Measurements from ENCODE around the gene CDK5RAP3. TPM values are rescaled to one million over a fixed set of nuclear protein-coding genes. Genes with fewer than 3 reads are reported as not detected.
A peak's percentile ranks its signal among the peaks of the same experiment; 100 is the strongest.

CDK5RAP3 gene
- polyA plus RNA-seq, 2 donors = 103 to 217 TPM

- Histone ChIP-seq H3K4me3 (ENCODE audit: low read depth in 1 of 2, low read length in 2 of 2) (no peak overlapping the region), H3K4me1 (ENCODE audit: control insufficient read depth in 2 of 2, insufficient read depth in 2 of 2, low read length in 1 of 2) (peaks cover 4 to 14% of the 10 kb centered on the region in 2 donors), H3K27me3 (ENCODE audit: control insufficient read depth in 1 of 2, insufficient read depth in 2 of 2, low read length in 2 of 2) (no peaks in the 10 kb centered on the region), H3K9me3 (ENCODE audit: control insufficient read depth in 2 of 2, insufficient read depth in 1 of 2, low read depth in 1 of 2, low read length in 1 of 2) (no peaks in the 10 kb centered on the region), H3K27ac (ENCODE audit: low read depth in 2 of 2, low read length in 1 of 2) (peak overlapping the region; percentile 52 to 81), H3K36me3 (ENCODE audit: control insufficient read depth in 2 of 2, insufficient read depth in 2 of 2, low read length in 1 of 2) (peaks cover 0 to 3% of the 10 kb centered on the region in 2 donors)
- WGBS, 2 donors = 23 to 24% methylated on average over 5 of the region's 5 CpGs
Observed at GRCh38 chr17:47948706-47949196, 22.2 kb upstream of the CDK5RAP3 start.

GRCh38 chr17:47949197-47949759 lies 21.6 kb upstream of the CDK5RAP3 start:
- whole genome bisulfite sequencing, 2 donors = 4% methylated on average over 22 of the region's 22 CpGs
- H3K27me3 ChIP-seq (ENCODE audit: control insufficient read depth in 1 of 2, insufficient read depth in 2 of 2, low read length in 2 of 2) = no peaks in the 10 kb centered on the region
- no peaks in the 10 kb centered on the region for H3K9me3 ChIP-seq (ENCODE audit: control insufficient read depth in 2 of 2, insufficient read depth in 1 of 2, low read depth in 1 of 2, low read length in 1 of 2)
- peak overlapping the region; percentile 57 to 81 for H3K27ac ChIP-seq (ENCODE audit: low read depth in 2 of 2, low read length in 1 of 2)
- H3K4me3 ChIP-seq (ENCODE audit: low read depth in 1 of 2, low read length in 2 of 2) = no peak overlapping the region
- H3K4me1 ChIP-seq (ENCODE audit: control insufficient read depth in 2 of 2, insufficient read depth in 2 of 2, low read length in 1 of 2) = peaks cover 4 to 18% of the 10 kb centered on the region in 2 donors
- peaks cover 0 to 3% of the 10 kb centered on the region in 2 donors for H3K36me3 ChIP-seq (ENCODE audit: control insufficient read depth in 2 of 2, insufficient read depth in 2 of 2, low read length in 1 of 2)

GRCh38 chr17:47949946-47950345 lies 21.0 kb upstream of the CDK5RAP3 start:
- no peaks in the 10 kb centered on the region for H3K27me3 ChIP-seq (ENCODE audit: control insufficient read depth in 1 of 2, insufficient read depth in 2 of 2, low read length in 2 of 2)
- H3K4me1 ChIP-seq (ENCODE audit: control insufficient read depth in 2 of 2, insufficient read depth in 2 of 2, low read length in 1 of 2) = peaks cover 4 to 21% of the 10 kb centered on the region in 2 donors
- H3K36me3 ChIP-seq (ENCODE audit: control insufficient read depth in 2 of 2, insufficient read depth in 2 of 2, low read length in 1 of 2) = peaks cover 0 to 3% of the 10 kb centered on the region in 2 donors
- WGBS, 2 donors = 42 to 60% methylated on average over 3 of the region's 3 CpGs
- H3K27ac ChIP-seq (ENCODE audit: low read depth in 2 of 2, low read length in 1 of 2) = peak overlapping the region; percentile 57 to 81
- no peaks in the 10 kb centered on the region for H3K9me3 ChIP-seq (ENCODE audit: control insufficient read depth in 2 of 2, insufficient read depth in 1 of 2, low read depth in 1 of 2, low read length in 1 of 2)
- H3K4me3 ChIP-seq (ENCODE audit: low read depth in 1 of 2, low read length in 2 of 2) = no peak overlapping the region

GRCh38 chr17:47950448-47950847 lies 20.5 kb upstream of the CDK5RAP3 start:
- H3K27me3 ChIP-seq (ENCODE audit: control insufficient read depth in 1 of 2, insufficient read depth in 2 of 2, low read length in 2 of 2) = no peaks in the 10 kb centered on the region
- 80 to 87% methylated on average over 4 of the region's 4 CpGs for WGBS, 2 donors
- H3K27ac ChIP-seq (ENCODE audit: low read depth in 2 of 2, low read length in 1 of 2) = no peak overlapping the region
- H3K36me3 ChIP-seq (ENCODE audit: control insufficient read depth in 2 of 2, insufficient read depth in 2 of 2, low read length in 1 of 2) = peaks cover 0 to 2% of the 10 kb centered on the region in 2 donors
- no peak overlapping the region for H3K4me3 ChIP-seq (ENCODE audit: low read depth in 1 of 2, low read length in 2 of 2)
- H3K9me3 ChIP-seq (ENCODE audit: control insufficient read depth in 2 of 2, insufficient read depth in 1 of 2, low read depth in 1 of 2, low read length in 1 of 2) = no peaks in the 10 kb centered on the region
- peaks cover 4 to 21% of the 10 kb centered on the region in 2 donors for H3K4me1 ChIP-seq (ENCODE audit: control insufficient read depth in 2 of 2, insufficient read depth in 2 of 2, low read length in 1 of 2)

- Histone ChIP-seq H3K27me3 (ENCODE audit: control insufficient read depth in 1 of 2, insufficient read depth in 2 of 2, low read length in 2 of 2) (no peaks in the 10 kb centered on the region), H3K9me3 (ENCODE audit: control insufficient read depth in 2 of 2, insufficient read depth in 1 of 2, low read depth in 1 of 2, low read length in 1 of 2) (no peaks in the 10 kb centered on the region), H3K4me1 (ENCODE audit: control insufficient read depth in 2 of 2, insufficient read depth in 2 of 2, low read length in 1 of 2) (peaks cover 4 to 23% of the 10 kb centered on the region in 2 donors), H3K36me3 (ENCODE audit: control insufficient read depth in 2 of 2, insufficient read depth in 2 of 2, low read length in 1 of 2) (no peaks in the 10 kb centered on the region), H3K4me3 (ENCODE audit: low read depth in 1 of 2, low read length in 2 of 2) (no peak overlapping the region), H3K27ac (ENCODE audit: low read depth in 2 of 2, low read length in 1 of 2) (no peak overlapping the region)
- WGBS, 2 donors = 59 to 71% methylated on average over 12 of the region's 12 CpGs
Observed at GRCh38 chr17:47952171-47953021, 18.5 kb upstream of the CDK5RAP3 start.

- peaks cover under 1 to 22% of the 10 kb centered on the region in 2 donors for H3K4me1 ChIP-seq (ENCODE audit: control insufficient read depth in 2 of 2, insufficient read depth in 2 of 2, low read length in 1 of 2)
- no peak overlapping the region for H3K27ac ChIP-seq (ENCODE audit: low read depth in 2 of 2, low read length in 1 of 2)
- H3K36me3 ChIP-seq (ENCODE audit: control insufficient read depth in 2 of 2, insufficient read depth in 2 of 2, low read length in 1 of 2) = no peaks in the 10 kb centered on the region
- no peaks in the 10 kb centered on the region for H3K27me3 ChIP-seq (ENCODE audit: control insufficient read depth in 1 of 2, insufficient read depth in 2 of 2, low read length in 2 of 2)
- no peaks in the 10 kb centered on the region for H3K9me3 ChIP-seq (ENCODE audit: control insufficient read depth in 2 of 2, insufficient read depth in 1 of 2, low read depth in 1 of 2, low read length in 1 of 2)
- H3K4me3 ChIP-seq (ENCODE audit: low read depth in 1 of 2, low read length in 2 of 2) = no peak overlapping the region
Observed at GRCh38 chr17:47953909-47954308, 17.0 kb upstream of the CDK5RAP3 start.

GRCh38 chr17:47955497-47956461 lies 15.1 kb upstream of the CDK5RAP3 start:
- Histone ChIP-seq H3K36me3 (ENCODE audit: control insufficient read depth in 2 of 2, insufficient read depth in 2 of 2, low read length in 1 of 2) (no peaks in the 10 kb centered on the region), H3K27ac (ENCODE audit: low read depth in 2 of 2, low read length in 1 of 2) (peak overlapping the region; percentile 76 to 81), H3K4me1 (ENCODE audit: control insufficient read depth in 2 of 2, insufficient read depth in 2 of 2, low read length in 1 of 2) (peaks cover 2 to 18% of the 10 kb centered on the region in 2 donors), H3K27me3 (ENCODE audit: control insufficient read depth in 1 of 2, insufficient read depth in 2 of 2, low read length in 2 of 2) (no peaks in the 10 kb centered on the region), H3K4me3 (ENCODE audit: low read depth in 1 of 2, low read length in 2 of 2) (no peak overlapping the region), H3K9me3 (ENCODE audit: control insufficient read depth in 2 of 2, insufficient read depth in 1 of 2, low read depth in 1 of 2, low read length in 1 of 2) (no peaks in the 10 kb centered on the region)
- 67 to 76% methylated on average over 7 of the region's 7 CpGs for WGBS, 2 donors

DNA sequence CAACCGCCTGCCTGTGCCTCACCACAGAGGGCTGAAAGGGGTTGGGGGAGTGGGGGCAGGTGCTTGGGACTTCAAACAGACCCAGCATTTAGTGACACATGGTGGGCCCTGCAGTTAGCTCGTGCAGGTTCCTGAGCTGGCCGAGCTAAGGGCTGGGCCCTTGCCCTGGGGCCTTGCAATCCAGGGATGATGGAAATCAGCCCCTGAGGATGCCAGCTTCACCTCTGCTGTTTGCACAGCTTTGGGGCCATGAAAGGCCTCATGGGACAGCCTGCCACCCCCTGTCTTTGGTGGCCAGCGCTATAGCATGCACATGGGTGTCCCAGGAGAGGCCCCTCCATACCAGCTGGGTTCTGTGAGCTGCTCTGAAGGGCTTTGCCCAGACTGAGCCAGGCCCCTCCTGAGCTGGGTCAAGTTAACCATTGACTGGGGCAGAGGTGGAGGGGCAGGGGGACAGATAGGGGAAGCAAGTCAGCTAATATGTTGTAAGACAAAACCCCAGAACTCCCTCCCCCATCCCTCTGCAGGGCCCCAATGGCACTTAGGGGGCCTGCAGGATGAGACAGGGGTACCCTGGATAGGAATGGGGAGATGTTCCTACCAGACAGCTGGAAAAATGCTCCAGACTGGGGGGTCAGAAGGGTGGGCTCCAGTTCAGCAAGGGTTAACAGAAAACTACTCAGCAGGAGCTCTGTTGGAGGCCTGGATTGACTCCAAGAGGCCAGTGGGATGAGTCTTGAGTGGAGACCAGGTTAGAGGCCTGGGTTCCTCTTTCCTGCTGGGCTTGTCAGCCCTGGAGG lies 13.9 kb upstream of the CDK5RAP3 start:
- Histone ChIP-seq H3K36me3 (ENCODE audit: control insufficient read depth in 2 of 2, insufficient read depth in 2 of 2, low read length in 1 of 2) (no peaks in the 10 kb centered on the region), H3K9me3 (ENCODE audit: control insufficient read depth in 2 of 2, insufficient read depth in 1 of 2, low read depth in 1 of 2, low read length in 1 of 2) (no peaks in the 10 kb centered on the region), H3K27ac (ENCODE audit: low read depth in 2 of 2, low read length in 1 of 2) (peak overlapping the region; percentile 83 to 88), H3K27me3 (ENCODE audit: control insufficient read depth in 1 of 2, insufficient read depth in 2 of 2, low read length in 2 of 2) (no peaks in the 10 kb centered on the region), H3K4me3 (ENCODE audit: low read depth in 1 of 2, low read length in 2 of 2) (peak overlapping the region; percentile 40 to 50), H3K4me1 (ENCODE audit: control insufficient read depth in 2 of 2, insufficient read depth in 2 of 2, low read length in 1 of 2) (peaks cover 2 to 18% of the 10 kb centered on the region in 2 donors)
- 58 to 65% methylated on average over 4 of the region's 4 CpGs for WGBS, 2 donors

Data from esophagus (tissue), 2 donors.